NCI-H82 treated with DMSO at 0.1 percent for 48 hours (cell line): ENCODE measurements around the gene CSNK1A1.
"Not testable (repeated sequence)": the region's sequence is repeated elsewhere in the genome, so short reads cannot be mapped to it uniquely, and the experiment has no call there.

ENCODE experiments used
- DNase-seq: peaks from one replicate; lab custom pipeline; 2025; ENCODE audit not compliant: unreplicated experiment; lab: John Stamatoyannopoulos, UW

The CSNK1A1 gene

DNA sequence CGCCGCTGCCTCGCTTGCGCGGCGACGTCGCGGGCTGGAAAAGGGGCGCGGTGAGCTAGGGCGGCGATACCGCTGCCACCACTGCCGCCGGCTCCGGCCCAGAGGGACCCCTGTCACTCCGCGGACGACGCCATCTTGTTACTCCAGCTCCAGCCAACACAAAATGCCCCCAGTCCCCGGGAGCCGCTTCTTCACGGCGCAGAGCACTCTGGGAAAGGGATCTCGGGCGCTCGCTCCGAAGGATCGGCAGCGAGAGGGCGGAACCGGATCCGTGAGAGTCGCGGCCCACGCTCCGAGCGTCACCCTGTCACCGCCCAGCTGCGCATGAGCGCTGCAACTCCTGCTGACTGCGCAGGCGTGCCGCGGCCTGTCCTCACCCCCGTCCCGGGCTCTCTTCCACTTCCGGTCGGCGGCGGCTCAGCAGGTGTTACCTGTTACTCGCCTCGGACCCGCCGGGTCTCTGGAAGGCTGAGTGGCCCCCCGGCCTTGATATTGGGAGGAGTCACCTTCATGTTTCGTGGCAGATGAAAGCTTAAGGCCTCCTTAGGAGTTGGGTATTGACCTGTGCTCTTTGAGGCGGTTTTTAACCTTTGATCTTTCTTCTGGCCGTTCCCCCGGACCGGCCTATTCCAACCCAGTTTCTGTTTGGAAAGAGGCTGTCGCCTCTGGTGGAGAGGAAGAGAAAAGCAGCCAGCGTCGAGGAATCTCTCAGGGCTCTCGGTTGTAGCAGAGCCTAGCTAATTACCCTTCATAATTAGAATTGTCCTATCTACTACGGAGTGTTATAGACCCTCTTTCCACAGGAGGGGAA lies at the start of gene CSNK1A1:
CSNK1A1 (minus strand) TSS at position 213 of the 811 bp plus-strand sequence. CDS start 475 bp downstream, outside the sequence.
- peak; percentile 87 for DNase-seq

DNA sequence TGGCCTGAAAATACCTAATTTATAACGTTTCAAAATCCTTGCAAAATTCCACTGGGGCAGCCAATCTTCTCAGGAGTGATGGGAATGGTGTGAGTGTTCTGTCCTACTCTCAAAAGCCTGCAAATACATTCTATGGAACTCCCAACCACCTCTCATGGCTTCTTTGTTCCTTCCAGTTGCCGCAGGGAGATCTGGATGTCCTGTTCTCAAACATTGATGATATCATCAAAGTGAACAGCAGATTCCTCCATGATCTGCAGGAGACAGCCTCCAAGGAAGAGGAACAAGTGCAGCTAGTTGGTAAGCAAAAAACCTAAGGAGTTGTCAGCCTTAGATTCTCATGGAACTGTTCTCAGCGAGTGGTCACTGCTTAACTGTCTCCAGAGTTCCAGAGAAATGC lies 49.7 kb upstream of the CSNK1A1 start:
- DNase-seq: no peak

DNA sequence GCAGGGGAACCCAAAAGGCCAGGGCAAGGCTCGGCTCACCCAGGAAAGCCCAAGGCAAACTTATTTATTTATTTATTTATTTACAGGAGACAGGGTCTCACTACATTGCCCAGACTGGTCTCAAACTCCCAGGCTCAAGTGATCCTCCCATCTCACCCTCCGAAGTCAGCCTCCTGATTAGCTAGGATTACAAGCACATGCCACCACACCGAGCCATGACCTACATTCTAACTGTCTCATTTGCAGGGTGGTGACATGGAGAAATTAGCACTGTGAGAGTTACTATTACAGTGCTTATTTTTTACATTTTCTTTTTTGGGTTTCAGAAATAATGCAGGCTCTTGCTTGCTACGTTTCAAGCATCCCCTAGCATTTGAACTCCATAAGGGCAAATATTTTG lies 48.1 kb upstream of the CSNK1A1 start:
- no peak for DNase-seq

DNA sequence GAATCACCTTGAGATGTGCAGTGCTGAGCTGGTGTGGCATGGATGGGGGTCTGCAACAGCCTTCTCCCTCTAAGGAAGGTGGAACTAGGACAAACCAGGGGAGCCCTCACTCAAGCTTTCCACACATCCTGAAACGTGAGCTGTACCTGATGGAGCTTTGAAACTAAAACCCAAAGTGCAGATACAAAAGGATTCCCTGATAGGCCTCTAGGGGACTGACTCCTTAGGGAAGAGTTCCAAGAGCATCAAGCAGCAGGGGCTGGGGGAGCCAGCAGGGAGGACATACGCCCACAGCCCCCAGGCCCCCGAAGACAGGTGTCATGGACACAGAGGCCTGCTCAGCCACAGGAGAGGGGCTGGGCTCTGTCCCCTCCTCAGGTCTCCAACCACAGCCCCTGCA lies 47.7 kb upstream of the CSNK1A1 start:
- DNase-seq: no peak

DNA sequence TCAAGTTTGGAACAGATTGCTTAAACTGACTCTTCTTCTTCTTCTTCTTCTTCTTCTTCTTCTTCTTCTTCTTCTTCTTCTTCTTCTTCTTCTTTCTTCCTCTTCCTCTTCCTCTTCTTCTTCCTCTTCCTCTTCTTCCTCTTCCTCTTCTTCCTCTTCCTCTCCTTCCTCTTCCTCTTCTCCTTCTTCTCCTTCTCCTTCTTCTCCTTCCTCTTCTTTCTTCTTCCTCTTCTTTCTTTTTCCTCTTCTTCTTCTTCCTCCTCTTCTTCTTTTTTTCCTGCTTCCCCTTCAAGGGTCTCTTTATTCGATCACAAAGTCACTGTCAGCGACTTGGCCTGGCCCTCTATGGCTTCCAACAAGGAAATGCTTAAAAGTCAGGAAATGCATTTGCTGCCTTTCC lies 47.0 kb upstream of the CSNK1A1 start:
- not testable (repeated sequence) for DNase-seq

DNA sequence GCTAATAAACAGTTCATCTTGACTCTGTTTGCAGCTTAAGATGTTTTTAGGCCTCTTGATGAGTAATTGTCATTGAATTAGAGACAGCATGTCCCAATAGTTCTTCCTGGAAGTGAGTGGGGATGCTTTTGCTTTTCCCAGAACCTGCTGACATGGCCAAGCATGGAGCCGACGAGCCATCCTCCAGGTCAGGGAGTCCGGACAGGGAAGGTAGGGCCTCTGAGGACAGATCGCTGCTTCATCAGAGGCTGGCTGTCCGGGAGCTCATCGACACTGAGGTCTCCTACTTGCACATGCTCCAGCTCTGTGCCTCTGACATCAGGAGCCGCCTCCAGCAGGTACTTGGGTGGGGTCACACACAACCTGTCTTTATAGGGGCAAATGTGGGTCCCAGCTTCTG lies 46.4 kb upstream of the CSNK1A1 start:
- no peak for DNase-seq

DNA sequence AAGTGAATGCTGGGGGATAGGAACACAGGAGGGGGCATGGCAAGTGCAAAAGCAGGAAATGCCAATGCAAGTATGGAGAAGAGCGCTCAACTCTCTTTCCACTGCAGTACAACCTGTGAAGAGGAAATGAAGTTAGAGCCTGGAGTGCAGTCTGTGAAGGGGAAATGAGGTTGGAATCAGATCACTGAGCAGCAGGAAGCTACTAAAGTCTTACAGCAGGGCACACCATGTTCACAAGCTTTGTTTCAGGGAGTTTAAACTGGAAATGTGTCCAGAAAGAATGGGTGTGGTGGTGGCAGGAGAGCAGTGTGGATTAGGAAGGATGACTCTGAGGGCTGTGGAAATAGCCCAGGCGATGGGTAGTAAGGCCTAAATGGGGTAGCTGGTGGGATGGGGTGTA lies 45.5 kb upstream of the CSNK1A1 start:
- no peak for DNase-seq

DNA sequence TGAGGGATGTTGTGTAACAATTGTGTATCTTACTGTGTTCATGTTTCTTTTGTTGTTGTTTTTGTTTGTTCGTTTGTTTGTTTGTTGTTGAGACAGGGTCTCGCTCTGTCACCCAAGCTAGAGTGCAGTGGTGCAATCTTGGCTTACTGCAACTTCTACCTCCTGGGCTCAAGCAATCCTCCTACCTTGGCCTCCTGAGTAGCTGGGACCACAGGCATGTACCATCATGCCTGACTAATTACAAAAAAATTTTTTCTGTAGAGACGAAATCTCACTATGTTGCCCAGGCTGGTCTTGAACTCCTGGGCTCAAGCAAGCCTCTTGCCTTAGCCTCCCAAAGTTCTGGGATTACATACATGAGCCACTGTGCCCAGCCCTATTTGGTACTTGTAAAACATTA lies 43.9 kb upstream of the CSNK1A1 start:
- DNase-seq: not testable (repeated sequence)

DNA sequence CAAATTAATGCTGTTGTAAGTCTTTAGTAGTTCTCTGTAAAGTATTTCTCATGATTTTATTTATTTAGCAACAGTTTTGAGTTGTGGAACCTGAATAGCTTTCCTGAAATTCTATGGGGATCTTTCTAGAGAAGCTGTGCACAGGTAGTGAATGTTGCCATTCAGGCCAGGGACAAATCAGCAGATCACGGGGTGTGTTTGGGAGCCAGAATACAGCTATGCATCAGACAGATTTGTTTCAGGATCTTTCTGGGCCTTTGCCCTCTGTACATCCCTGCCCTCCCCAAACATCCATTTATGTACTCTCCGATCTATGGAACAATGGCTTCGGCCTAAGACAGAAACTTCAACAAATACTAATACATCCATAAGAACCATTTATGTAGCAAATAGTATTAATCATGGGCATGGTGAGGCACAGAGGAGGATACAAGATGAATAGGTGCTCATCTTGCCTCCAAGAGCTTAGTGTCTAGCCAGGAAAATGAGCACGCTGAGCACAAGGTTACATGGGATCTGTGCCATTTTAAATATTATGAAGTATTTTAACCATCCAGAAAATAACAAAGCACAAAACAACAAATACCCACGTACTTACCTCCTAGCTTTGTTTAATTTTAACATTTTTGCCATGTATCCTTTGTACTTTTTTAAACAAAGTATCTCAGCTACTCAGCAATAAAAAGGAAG lies 43.1 kb upstream of the CSNK1A1 start:
- DNase-seq: no peak

DNA sequence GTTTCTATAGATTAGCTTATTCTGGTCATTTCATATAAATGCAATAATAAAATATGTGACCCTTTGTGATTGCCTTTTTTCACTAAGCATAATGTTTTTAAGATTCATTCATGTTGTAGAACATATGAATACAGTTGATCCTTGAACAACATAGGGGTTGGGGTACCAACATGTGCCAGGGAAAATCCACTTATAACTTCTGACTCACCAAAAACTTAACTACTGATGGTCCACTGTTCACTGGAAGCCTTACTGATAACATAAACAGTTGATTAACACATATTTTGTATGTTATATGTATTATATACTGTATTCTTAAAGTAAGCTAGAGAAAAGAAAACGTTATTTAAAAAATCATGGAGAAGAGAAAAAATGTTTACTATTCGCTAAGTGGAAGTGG lies 42.1 kb upstream of the CSNK1A1 start:
- DNase-seq: no peak

DNA sequence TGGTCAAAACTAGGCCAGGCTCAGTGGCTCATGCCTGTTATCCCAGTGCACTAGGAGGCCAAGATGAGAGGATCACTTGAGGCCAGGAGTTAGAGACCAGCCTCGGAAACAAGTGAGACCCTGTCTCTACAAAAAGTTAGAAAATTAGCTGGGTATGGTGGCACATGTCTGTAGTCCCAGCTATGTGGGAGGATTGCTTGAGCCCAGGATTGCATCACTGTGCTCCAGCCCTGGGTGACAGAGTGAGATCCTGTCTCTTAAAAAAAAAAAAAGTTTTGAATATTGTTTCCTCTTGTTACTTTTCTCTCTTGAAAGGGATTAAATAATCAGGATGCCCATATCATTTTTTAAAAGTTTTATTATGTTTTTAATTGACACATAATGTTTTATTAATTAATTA lies 37.7 kb upstream of the CSNK1A1 start:
- no peak for DNase-seq

DNA sequence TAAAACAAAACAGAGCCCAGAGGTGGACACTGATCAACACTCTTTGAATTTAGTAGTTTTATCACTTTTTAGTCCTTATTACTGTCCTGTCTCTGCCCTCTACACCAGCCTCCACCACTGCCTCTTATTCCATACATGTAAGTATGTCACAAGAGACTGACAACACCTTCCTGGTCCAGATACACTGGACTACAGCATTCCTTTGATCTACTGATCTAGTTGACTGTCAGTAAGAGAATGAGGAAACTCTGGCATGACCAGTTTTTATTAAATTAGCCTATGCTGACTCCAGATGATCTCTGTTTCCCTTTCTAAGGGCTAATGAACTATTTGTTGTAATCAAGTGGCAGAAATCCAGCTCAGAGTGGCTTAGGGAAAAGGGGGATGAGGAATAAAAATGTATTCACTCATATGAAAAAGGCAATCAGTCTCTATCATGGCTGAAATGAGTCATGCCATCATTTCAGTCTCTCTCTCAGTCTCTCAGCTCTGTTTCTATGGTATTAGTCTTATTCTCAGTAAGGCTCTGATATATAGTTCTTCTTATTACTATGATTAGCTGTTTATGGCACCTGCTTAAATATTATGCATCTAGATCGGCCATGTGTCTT lies 35.6 kb upstream of the CSNK1A1 start:
- no peak for DNase-seq

DNA sequence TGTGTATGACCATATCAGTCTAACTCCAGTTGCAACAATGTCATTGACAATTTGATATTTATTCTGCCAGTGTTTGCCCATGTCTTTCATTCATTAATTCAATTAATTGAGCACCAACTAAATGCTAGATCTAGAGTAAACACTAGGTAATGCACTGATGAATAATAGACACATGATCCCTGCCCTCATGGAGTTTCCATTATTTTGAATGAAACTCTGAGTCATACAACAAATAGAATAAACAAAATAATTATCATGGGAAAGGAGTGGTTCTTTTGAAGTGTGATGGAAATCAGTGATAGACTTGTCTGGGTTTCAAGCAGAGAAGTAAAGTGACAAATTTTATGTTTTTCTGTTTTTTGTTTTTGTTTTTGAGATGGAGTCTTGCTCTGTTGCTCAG lies 34.7 kb upstream of the CSNK1A1 start:
- DNase-seq: no peak

DNA sequence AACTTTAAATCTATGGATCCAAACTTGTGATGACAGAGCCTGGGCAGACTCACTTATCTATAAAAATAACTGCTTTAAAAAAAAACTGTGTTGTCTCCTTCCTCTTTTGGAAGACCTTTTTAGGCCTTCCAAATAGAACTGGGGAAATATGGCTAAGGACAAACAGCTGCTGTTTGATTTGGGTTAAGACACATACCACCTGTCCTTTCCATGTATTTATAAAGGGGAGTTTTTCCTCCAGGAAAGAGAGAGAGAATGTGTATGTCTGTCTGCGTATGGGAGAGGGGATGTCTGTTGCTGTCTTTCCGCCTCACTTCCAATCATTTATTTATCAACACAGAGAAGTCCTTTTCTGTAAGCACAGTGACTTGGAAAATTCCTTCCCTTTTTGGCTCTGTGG lies 32.9 kb upstream of the CSNK1A1 start:
- DNase-seq: no peak

DNA sequence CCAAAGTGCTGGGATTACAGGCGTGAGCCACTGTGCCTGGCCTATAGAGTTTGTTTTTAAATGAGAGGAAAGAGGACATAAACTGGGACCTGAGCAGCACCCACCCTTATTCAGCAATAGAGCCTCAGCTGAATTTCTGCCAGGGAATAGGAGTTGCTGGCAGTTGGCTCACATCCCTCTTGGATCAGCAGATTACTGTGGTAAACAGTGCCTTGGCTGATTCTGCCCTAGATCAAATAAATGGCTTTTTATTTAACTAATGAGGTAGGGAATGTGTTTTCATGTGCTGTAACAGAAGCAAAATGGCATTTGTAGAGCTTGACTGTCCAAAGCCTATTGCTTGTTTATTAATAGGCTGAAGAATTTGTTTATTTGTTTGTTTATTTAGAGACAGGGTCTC lies 32.2 kb upstream of the CSNK1A1 start:
- no peak for DNase-seq

DNA sequence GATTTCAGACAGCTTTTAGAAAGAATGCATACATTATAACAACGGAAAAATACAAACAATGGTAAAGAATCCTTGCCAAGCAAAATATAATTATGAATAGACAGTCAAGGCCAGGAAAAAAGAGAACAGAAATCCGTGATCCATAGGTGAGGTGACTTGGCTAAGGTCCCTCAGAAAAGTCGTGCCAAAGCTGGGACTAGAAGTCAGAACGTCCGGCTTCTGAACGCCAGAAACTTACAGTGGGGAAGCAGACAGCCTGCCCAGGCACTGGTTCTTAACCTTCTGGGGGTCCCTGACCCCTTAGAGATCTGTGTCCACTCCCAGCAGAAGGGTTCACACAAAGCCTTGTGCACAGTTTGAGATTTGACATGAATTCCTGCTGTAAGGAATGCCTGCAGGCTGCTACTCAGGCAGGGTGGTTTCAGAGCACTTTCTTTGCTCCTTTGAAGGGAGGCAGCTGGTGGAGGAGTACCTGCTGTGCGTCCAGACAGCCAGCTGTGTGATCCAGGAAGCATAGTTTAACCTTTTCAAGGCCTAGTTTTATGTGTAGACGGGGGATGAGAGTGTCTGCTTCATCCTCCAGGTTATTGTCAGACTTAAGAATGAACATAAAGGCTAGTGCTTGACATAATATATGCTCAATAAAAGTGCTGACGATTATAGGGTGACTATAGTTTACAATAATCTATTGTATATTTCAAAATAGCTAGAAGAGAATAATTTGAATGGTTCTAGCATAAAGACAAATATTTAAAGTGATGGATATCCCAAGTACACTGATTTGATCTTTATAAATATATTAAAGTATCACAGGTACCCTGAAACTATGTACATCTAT lies 30.9 kb upstream of the CSNK1A1 start:
- no peak for DNase-seq

DNA sequence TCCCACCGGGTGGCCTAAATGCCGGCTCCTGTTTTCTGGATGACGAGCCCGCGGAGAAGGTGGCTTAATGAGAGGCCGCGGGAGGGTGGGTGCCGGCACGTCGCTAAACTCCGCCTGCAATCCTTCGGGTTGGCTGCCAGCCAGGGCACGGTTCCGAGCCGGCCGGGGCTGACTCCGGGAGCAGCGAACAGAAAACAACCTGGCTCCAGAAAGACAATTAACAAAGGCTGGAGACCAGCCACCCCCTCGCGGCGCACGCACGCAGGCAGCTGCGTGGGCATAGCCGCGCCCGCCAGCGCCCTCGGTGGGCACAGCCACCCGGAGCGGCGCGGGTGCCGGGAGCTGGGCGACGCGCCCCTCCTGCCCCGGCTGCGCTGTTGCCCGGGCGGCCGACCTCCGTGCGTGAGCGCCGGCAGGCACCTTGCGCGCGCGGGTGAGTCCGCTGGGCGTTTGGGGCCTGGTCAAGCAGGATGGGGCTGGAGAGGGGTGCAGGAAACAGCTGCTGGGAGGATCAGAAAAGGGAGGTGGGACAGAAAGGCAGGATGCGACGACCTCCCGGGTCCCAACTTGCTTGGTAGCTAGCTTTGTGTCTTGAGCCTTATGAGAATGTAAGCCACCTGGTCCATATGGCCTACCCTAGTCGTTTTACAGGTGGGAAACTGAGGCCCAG lies 30.1 kb upstream of the CSNK1A1 start, which contains the start of gene ARHGEF37:
ARHGEF37 (plus strand) TSS at position 307 of the 670 bp plus-strand sequence. CDS start 16,272 bp downstream, outside the sequence.
- peak; percentile 18 for DNase-seq

DNA sequence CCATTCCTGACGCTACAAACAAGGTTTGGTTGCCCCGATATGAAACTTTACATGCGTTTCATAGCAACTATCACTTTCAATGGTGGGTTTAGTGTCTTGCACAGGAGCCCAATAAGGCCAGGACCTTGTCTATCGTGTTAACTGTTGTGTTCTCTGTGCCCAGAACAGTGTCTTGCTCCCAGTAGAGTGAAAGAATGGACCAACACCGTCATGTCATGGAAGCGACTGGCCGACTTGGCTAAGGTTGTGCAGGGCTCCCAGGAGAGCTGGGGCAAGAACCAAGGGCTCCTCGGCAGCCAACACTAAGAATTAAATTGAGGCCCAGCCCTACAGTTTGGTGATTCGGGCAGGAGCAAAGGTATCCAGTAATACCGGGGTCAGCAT lies 29.6 kb upstream of the CSNK1A1 start:
- DNase-seq: no peak

DNA sequence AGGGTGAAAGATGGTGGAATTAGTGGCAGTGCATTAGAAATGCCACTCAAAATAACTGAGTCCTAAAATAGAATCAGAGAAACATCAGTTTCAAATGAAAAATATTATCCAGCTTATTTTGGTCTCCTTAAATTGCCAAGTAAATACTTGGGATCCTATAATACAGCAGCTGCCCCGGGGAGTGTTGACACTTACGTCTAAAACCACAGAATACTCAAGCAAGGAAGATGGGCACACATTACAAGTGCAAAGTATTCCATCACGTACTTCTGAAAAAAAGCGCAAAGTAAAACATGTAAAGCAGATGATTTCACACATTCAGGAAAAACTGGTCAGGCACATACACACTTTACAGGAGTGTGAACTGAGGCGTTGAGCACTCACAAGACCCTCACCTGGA lies 27.7 kb upstream of the CSNK1A1 start:
- no peak for DNase-seq

DNA sequence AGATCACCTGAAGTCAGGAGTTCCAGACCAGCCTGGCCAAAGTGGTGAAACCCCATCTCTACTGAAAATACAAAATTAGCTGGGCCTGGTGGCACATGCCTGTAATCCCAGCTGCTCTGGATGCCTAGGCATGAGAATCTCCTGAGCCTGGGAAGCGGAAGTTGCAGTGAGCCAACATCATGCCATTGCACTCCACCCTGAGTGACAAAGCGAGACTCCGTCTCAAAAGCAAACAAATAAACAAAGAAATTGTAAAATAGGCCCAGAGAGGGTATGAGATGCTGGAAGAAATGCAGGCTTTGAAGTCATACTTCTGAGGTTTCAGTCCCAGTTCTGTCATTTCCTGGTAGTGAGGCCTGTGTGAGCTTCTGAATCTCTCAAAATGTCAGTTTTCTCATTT lies 24.8 kb upstream of the CSNK1A1 start:
- no peak for DNase-seq

DNA sequence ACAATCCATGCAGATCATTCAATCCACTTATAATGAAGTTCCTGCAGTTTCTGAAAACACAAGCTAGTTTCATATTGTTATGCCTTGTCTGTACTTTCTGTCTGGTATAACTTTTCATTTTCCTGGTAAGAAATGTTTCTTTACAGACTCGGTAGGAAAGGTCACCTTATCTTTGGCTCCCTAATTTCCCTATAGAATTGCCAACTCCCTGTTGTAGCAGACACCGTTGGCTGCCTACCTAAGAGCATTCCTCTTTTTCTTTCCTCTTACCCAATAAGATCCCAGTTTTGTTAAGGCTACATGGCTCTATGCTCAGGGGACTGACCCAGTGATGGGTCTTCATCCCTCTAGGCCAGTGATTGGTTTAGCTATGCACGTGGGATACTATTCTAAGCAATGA lies 23.9 kb upstream of the CSNK1A1 start:
- no peak for DNase-seq
